Activated CD8-positive, alpha-beta memory T cell treated with anti-CD3 and anti-CD28 coated beads, Interleukin-2, amount 50 U/mL, for 4 hours (primary cell): ENCODE data around the gene COL5A1.

Source experiments
- DNase-seq: peaks from one replicate; pipeline ENCODE4 v3.0.0-alpha.2; 2020

COL5A1 gene

DNA sequence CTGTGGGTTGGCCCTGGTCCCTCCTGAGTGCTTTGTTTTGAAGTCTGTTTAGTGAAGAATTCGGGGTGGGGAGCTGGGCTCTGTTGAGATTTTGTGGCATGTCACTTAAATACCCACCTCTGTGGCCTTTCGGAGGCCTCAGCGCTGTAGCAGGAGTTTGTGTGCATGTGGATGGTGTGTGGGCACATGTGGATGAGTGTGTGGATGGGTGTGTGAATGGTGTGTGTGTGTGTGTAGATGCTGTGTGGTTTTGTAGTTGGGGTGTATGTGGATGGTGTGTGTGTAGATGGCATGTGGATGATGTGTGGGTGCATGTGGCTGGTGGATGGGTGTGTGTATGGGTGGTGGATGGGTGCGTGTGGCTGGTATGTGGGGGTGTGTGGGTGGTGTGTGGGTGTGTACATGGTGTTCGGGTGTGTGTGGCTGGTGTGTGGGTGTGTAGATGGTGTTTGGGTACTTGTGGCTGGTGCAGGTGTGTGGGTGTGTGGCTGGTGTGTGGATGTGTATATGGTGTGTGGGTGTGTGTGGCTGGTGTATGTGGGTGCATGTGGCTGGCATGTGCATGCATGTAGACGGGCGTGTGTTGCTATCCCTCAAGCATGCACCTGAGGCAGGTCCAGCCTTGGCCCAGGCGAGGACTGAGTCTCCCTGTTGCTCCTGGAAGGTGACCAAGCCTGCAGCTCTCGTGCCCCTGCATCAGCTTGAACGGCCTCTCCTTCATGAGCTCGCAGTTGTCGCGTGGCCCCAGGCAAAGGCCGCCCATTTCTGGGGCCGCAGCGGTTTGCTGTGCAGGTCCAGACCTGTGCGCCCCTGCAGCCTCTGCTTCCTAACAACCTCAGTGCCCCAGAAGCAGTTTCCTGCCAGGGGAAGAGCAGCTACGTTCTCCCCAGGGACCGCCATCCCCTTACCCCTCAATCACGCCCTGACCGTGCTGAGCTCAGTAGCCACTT lies 185.0 kb downstream of the COL5A1 start:
- no peak for DNase-seq

DNA sequence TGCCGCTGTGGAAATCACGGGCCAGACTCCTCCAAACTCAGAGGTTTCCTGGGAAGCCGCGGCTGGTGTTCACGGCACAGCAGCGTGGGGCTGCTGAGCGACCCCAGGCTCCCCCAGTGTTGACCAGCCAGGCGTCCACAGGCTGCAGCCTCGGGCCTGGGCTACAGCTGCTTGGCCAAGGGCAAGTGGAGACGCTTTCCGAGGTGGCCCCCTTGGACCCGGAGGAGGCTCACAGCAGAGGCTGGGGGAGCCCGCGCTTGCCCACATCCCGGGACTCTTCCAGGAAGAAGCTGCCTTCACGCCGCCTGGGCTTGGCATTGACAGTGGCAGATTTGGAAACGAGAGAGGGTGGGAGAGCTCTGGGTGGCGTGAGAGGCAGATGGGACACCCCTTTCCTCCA lies 186.0 kb downstream of the COL5A1 start:
- no peak for DNase-seq

DNA sequence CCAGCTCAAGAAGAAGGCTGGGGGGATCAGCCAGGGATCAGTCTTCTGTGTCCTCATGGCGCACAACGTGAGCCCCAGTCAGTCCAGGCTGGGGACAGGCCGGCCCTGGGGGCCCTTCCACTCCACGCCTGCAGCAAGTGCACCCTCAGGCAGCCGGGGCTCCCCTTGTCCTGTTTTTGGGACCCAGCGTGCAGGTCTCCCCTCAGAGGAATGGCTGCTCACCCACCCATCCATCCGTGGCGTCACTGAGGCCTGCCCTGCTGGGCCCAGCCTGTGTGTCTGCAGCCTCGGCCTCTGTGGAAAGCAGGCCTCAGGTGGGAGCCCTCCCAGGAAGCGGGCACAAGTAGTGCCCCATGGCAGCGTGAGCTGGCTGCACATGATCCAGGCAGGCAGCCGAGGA lies 186.4 kb downstream of the COL5A1 start:
- no peak for DNase-seq

DNA sequence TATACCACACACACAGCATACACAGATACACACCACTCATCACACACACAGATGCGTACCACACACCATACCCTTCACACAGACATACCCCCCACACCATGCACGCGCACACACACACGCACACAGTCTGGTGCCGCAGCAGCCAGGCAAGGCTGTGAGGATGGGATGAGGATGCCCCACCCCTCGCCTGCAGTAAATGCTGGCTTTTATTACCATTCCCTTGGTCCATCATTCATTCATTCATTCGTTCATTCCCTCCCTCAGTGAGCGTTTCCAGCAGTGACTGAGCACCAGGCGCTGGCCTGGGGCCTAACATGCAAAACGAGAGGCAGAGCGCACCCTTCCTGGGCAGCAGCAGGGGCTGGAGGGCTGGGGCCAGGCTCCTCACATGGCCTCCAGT lies 187.3 kb downstream of the COL5A1 start:
- DNase-seq, result no peak

DNA sequence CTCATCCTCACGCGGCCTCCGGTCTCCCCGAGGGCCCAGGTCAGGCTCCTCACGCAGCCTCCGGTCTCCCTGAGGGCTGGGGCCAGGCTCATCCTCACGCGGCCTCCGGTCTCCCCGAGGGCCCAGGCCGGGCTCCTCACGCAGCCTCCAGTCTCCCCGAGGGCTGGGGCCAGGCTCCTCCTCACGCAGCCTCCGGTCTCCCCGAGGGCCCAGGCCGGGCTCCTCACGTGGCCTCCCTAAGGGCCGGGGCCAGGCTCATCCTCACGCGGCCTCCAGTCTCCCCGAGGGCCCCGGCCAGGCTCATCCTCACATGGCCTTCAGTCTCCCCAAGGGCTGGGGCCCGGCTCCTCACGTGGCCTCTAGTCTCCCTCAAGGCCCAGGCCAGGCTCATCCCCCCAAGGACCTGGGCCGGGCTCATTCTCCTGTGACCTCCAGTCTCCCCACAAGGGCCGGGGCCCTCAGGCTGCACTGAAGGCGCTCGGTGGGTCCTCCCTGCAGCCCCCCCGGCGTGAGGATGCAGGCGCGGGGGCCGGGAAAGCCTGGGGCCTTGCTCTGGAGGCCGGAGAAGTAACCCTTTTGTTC lies 187.8 kb downstream of the COL5A1 start:
- no peak for DNase-seq

DNA sequence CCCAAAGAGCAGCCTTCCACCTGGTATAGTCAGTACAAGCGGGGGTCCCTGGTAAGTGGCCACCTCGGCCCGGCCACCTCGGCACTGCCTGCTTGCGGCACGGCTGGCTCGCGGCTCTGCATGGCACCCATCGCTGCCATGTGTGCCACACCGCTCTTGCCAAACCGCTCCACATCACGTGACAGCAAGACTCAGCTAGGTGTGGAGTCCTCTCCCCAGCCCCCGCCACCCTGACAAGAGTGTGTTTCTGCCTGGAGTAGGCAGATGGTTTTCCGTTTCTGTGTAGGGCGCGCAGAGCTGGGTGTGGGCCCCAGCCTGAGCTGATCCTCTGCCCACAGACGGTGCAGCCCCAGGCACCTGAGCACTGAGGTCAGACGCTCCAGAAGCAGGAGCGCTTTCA lies 188.5 kb downstream of the COL5A1 start:
- no peak for DNase-seq

DNA sequence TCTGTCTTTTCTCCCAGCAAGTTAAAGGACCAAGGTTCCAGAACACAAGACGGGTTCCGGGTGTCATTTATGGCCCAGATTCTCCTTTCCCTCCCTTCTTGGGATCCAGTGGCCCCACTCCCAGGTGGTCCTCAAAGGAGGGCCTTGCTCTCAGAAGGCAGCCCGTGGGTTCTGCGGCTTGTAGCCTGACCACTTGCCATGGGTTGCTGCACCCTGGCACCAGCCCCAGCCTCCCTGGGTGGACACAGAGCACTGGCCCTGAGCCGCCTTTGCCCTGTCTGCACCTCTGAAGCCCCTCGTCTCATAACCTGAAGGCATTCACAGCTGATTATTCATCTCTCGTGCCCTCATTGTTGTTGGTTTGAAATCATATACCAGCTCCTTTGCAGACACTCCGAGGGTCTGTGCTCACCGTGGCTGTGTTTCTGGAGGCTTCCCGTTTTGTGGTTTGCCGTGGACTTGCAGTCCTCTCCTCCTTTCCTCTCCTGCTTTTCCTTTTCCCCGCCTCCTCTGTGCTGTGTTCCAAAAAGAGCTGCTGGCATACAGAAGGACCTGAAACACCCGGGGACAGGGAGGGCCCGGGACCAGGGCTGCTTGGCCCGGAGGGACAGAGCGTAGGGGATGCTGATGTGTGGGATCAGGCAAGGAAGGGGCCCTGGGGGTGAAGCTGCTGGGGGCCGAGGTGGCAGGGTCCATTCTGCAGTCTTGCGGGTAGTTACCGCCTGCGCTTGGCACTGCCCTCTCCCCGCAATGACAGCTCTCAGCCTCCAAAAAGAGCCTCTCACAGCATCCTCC lies 189.5 kb downstream of the COL5A1 start:
- DNase-seq, result no peak

DNA sequence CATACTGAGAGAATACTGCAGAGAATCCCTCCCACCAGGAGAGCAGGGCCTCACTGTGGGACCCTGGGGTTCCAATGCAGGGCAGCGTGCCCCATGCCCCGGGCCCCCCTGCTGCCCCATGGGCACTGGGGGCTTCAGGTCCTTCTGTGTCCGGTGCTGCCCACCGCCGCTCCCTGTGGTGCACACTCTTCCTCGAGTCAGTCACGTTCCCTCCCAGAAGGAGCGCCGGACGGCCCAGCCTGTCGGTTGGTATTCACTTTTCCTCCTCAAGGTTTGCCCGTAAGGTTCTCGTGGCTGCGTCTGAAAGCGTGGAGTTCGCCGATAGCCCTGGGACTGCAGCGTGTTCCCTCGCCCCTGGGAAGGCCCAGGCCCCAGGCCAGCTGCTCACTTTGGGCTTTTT lies 190.9 kb downstream of the COL5A1 start:
- DNase-seq, result no peak

DNA sequence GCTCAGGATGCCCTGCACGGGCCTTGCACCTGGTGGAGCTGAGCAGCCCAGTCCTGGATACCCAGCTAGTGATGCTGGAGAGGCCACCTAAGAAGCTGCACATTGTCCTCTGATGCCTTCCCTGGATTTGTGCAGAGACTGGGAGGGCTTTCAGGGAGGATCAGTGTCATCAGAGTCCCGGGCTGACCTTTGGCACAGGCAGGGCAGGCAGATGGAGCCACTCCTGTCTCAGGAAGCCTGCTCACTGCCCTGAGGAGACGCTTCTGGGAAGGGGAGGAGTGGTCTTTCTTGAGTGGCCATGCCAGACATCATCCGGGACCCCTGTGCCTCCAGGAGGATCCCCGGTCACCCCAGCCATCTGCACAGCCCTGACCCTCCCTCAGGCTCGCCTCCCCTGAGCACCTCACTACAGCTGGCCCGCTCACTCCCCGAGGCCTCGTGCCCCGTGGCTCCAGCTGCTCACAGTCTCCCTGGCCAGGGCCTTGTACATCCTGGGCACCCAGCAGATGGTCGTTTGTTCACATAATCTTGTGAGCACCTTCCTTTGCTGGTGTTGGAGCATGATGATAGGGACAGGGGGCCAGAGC lies 191.8 kb downstream of the COL5A1 start:
- DNase-seq, result no peak

DNA sequence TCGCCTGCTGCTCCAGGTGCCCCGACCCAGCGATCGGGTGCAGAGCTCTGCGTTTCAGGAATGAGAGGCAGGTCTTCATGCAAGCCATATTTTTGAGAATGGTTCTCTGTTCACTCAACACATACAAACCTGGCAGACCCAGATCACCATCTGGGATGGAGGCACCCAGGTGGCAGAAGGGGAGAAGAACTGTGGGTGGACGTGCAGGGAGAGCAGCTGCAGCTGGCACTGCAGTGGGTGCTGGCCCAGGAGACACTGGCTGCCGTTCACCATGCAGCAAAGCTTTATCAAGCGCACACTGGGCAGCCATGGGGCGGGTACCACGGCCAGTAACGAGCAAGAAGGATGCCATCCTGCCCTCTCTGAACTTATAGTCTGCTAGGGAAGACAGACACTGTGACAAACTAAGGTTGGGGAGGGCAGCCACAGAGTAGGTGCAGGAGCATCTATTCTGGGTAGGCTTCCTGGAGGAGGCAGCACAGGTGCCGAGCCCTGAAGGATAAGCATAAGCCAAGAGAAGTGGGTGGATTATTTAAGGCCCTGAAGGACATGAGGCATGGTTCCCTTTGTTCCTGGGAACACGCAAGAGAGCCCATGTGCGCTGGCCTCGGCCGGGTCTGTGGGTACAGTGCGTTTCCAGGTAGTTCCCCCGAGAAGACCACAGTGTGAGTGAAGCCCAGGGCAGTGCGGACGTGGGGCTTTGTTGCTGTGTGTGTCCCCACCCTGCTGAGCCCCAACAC lies 192.8 kb downstream of the COL5A1 start:
- DNase-seq, result no peak

DNA sequence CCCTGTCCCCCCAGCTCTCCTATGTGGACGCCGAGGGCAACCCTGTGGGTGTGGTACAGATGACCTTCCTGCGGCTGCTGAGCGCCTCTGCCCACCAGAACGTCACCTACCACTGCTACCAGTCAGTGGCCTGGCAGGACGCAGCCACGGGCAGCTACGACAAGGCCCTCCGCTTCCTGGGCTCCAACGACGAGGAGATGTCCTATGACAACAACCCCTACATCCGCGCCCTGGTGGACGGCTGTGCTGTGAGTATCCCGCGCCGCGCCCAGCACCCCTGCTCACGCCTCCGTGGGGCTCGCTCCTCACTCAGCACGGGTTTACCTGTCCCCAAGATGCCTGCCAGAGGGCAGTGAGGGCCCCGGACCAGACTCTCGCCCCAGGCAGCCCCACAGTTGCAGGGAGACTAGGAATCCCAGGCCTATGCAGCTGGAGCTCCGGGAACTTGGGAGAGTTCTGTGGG lies 193.4 kb downstream of the COL5A1 start:
- DNase-seq, result no peak

DNA sequence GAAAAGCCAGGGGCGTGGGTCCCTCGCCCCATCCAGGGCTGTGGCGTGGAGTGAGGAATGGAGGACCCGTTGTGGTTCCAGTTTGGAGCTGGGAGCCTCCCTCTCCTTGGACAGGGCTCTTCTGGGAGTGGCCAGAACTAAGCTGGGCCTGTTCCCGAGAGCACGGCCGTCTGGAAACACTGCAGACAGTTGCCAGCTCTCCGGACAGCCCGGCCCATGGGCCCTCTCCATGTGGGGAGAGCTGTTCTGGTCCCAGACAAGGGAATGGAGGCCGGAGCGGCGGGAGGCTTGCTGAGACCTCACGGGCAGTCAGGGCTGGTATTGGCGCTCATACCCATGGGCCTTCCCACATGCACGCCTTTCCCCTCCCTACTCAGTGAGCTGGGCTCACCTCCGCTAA lies 193.8 kb downstream of the COL5A1 start:
- DNase-seq, result no peak

DNA sequence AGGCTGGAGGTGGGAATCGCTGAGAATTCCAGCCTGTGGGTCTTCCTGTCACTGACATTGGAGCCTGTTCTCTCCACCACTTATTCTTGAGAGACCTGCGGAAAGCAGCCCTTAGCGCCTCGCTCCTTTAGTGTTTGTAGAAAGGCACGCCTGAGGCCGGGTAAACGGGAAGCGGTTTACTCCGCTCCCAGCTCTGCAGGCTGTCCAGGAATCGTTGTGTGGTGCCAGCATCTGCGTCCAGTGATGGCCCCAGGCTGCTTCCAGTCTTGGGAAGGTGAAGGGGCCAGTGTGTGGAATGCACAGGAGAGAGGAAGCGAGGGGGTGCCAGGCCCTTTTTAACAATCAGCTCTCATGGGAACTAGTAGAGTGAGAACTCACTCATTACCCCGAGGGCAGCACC lies 194.4 kb downstream of the COL5A1 start:
- no peak for DNase-seq

DNA sequence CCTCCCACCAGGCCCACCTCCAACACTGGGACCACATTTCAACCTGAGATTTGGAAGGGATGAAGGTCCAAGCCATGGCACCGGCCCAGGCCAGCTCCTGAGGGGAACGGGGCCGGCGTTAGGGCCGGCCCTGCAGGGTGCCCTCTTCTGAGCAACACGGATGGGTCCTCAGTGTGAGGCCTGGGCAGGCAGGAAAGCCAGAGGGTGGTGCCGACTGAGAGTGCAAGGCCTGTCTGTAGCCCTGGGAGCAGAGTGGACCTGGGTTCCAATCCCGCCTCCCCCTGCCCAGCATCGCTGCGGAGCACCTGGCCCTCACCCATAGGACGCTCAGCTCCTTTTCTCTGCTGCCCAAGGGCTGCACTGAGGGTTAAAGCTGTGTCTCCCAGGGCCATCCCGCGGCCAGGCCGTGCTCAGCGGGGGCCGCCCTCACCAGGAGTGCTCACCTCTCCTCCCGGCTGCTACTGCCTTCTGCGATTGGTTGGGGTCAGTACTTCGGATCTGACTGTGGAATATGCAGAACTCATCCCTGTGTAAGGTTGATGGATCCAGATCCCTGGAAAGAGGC lies 194.9 kb downstream of the COL5A1 start:
- DNase-seq, result no peak

DNA sequence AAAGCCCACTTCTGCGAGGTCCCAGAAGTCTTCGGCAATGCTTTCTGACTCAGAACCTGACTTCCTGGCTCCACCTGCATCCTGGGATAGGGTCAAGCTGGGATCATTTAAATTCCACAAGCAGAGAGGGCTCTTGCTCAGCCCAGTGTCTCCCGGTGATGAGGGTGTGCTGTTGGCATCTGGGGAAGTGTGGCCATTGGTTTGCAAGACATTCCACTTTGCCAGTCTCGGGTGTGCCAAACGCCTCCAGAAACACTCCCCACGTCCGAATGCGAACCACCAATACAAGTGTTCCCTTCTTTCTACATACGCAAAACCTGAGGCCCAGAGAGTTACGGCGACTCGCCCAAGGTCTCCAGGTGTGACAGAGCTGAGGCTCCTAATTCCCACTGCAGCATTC lies 195.9 kb downstream of the COL5A1 start:
- DNase-seq, result no peak

DNA sequence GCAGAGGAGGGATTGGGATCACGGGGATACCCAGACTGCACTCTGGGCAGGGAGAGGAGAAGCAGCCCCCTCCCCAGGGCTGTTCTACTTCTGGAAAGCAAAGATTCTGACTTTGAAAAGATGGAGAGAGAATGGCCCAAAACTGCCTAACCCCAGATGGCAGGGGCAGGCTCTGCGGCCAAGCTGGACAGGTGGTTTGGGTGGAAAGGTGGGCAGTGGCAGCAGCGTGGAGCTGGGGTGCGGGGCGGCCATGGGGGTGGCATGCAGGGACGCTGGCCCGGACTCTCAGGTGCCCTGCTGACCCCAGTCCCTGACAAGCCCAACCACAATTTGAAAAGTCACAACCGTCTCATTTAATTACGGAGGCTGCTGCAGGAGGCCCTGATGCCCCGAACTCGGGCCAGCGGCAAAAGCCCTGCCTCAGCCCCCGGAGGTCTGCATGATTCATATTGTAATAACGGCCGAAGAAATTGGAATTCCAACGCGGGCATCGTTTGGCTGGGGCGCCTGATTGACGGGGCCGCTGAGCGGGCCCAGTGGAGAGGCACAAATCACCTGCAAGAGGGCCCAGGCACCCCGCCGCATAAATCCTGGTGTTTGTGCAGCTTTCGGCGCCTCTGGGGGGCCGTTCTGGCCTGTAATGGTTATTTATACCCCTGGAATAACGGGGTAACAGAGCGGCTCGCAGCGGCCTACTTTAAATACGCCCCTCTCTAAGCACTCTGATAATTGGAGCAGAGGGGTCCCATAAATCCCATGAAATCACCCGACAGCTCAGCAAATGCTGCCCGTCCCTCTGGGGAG lies 197.2 kb downstream of the COL5A1 start:
- no peak for DNase-seq

DNA sequence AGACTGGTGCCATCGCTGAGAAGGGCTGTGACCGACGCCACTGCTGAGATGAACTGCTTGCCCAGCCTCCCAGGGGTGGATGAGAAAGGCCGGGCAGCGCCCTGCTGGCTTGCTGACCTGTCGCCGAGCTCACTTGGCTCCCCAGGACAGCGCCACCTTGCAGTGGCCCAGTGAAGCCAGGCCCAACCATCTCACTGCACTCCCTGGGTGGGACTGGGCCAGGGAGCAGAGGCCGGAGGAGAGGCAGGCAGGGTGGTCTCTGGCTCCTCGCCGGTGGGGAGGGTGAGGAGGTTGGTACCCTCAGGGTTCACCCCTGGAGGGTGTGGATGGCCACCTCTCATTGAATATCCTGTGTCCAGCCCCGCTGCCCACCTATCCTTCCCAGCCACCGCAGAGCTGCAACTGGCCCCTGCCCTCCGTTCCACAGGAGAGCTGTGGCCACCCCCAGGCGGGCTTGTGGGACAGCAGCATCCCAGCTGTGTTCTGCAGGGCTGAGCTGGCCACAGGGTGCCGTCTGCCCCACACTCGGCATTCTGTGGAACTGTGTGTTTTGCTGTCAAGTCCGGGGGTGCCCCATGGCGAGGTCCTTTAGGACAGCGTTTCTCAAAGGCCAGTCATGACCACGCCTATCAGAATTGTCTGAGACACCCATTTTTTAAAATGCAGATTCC lies 198.0 kb downstream of the COL5A1 start:
- no peak for DNase-seq

DNA sequence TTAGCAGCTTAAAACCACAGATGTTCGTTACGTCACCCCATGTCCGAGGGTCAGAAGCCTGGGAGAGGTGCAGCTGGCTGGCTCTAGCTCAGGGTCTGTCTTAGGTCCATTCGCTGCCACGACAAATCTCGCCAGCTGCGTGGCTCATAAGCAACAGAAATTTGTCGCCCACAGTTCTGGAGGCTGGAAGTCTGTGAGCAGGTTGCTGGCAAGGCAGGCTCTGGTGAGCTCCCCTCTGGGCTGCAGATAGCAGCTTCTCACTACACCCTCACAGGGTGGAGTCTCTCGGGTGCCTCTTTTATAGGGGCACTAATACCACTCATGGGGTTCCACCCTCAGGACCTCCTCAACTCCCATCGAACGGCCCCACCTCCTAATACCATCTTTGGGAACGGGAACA lies 198.9 kb downstream of the COL5A1 start:
- no peak for DNase-seq

DNA sequence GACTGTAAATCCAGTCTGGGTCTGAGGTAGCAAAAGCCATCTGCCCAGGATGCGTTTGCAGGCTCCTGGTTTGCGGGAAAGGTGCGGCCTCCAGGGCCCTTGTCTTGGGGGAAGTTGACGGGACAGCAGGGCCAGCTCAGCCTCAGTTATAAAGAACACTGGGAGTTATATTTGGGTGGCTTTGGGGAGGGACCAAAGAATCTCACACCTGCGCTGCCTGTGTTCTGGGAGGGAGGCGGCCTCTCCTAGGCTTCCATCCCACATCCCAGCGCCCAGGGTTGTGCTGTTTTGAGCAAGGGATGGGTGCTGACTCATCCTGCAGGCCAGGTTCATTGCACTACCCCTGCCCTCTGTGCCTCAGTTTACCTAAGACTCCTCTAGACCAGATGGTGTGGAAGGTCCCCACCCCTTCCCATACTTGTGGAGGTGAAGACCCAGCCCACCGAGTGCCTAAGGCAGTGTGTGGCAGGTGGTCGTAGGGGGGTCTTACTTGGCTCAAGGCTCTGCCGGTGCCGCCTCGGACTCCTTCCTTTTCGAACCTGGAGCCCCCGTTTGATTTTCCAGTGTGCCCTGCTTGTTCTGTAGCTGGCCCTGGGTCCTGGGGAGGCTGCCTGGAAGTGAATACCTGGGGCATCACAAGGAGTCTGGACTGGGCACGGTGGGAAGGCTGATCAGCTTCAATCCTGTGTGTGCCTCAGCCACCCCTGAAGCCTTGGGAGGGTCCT lies 199.7 kb downstream of the COL5A1 start:
- no peak for DNase-seq

DNA sequence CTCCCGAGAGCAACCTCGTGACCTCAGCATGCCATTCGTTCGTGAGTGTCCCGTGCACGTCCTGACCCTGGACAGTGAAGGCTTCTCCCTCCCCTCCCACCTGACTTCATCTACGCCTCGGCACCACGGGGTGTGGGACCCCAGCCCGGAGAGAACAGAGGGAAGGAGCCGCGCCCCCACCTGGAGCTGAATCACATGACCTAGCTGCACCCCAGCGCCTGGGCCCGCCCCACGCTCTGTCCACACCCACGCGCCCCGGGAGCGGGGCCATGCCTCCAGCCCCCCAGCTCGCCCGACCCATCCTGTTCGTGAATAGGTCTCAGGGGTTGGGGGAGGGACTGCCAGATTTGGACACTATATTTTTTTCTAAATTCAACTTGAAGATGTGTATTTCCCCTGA lies 200.7 kb downstream of the COL5A1 start:
- no peak for DNase-seq
